ENCODE measurements around the gene SERPING1.

SERPING1 gene

GRCh38 chr11:57597916-57598830 is 688 bp downstream of the SERPING1 start:
- DNase-seq (ENCODE audit: low read depth in 3 of 3), result no peak

DNA sequence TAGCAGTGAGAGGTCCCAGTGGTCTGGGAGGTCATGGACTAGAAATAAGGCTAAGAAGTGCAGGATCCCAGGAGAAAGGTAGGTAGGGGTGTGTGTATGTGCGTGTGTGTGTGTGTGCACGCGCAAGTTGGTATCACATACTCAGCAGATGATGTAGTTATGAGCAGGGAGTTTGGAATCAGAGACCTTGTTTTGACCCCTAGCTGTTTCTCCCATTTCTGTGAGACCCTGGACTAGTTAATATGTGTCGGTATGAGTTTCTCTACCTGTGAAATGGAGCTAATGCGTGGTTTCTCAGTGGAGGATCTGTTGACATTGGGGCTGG is 1.3 kb downstream of the SERPING1 start:
- DNase-seq (ENCODE audit: low read depth in 3 of 3), result no peak

- DNase-seq (ENCODE audit: low read depth in 3 of 3), result no peak
Measured at GRCh38 chr11:57599381-57599780, 1.9 kb downstream of the SERPING1 start.

- no peak for DNase-seq (ENCODE audit: low read depth in 3 of 3)
Measured at GRCh38 chr11:57601297-57601696, 3.8 kb downstream of the SERPING1 start.

DNA sequence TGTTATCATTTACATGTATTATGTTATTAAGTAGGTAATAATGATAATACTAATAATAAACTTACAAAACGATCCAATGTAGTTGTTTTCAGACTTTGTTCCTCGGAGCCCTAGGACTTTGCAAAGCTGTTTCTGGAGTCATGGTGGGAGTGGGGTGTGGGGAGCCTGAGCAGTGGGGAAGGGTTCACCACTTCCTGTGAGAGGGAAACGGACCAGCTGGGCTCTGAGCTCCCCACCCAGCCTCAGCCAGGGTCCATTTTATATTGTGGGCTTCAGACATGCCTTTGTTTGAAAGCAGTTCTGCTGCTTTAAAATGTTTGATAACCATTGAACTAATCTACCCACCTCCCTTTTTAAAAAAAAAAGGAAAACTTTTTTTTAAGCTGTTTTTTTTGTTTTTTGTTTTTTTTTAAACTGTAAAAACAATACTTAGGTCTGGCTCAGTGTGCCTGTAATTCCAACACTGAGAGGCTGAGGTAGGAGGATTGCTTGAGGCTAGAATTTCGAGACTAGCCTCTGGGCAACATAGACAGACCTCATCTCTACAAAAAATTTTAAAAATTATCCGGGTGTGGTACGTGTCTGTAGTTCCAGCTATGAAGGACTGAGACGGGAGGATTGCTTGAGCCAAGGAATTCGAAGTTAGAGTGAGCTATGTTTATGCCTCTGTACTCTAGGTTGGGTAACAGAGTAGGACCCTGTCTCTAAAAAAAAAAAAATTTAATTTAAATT is 7.0 kb downstream of the SERPING1 start:
- no peak for DNase-seq (ENCODE audit: low read depth in 3 of 3)

DNA sequence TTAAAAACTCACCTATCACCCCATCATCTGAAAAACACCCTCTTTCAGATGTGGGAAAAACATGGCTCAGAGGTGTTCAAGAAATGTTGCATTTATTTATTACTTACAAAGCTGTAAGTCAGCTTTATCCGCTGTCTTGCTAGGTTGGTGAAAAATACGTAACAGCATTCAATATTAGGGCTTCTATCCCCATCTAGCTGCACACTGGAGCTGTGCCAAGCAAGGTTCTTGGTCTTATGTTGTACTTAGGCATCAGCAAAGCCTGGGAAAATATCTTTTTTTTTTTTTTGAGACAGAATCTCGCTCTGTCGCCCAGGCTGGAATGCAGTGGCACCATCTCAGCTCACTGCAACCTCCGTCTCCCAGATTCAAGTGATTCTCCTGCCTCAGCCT is 7.5 kb downstream of the SERPING1 start:
- no peak for DNase-seq (ENCODE audit: low read depth in 3 of 3)

DNA sequence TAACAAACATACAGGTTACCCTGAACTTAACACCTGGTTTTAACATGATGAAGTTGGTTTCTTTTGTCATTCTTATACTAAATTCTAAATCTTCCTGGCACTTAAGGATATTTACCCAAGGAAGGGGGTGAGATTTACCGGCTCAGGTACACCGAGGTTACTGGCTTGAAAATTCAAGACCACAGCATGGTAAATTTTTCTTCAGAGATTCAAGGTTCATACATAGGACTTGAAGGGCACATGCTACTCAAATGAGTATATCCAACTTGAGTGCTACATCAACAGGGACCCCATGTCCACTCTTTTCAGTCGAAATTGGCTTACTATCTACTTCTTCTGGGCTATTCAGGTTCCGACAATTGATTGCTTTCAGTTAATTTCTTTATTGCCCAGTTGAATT is 12.7 kb downstream of the SERPING1 start:
- no peak for DNase-seq (ENCODE audit: low read depth in 3 of 3)

DNA sequence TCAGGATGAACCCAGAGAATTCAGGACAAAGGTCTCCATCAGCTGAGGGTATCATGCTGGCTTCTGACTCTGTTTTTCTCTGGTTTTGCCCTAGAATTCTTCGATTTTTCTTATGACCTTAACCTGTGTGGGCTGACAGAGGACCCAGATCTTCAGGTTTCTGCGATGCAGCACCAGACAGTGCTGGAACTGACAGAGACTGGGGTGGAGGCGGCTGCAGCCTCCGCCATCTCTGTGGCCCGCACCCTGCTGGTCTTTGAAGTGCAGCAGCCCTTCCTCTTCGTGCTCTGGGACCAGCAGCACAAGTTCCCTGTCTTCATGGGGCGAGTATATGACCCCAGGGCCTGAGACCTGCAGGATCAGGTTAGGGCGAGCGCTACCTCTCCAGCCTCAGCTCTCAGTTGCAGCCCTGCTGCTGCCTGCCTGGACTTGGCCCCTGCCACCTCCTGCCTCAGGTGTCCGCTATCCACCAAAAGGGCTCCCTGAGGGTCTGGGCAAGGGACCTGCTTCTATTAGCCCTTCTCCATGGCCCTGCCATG is 16.8 kb downstream of the SERPING1 start:
- DNase-seq (ENCODE audit: low read depth in 3 of 3), result no peak

DNA sequence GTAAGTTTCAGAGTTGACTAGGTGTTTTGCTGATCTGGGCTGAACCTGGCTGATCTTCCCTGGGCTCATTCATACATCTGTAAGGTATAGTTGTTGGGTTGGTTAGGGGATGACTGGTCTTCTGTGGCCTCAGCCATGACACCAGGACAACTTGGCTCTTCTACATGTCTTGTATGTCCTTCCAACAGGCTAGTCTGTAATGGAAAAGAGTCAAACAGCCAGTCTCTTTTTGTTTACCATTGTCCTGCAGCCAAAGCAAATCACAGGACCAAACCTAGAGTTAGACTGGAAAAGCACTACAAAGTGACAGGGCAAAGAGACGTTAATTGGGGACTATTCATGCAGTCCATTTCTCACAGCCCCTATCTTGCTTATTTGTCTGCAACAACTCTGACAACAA is 17.8 kb downstream of the SERPING1 start:
- DNase-seq (ENCODE audit: low read depth in 3 of 3), result no peak

- no peak for DNase-seq (ENCODE audit: low read depth in 3 of 3)
Measured at GRCh38 chr11:57616595-57616994, 19.1 kb downstream of the SERPING1 start.

DNA sequence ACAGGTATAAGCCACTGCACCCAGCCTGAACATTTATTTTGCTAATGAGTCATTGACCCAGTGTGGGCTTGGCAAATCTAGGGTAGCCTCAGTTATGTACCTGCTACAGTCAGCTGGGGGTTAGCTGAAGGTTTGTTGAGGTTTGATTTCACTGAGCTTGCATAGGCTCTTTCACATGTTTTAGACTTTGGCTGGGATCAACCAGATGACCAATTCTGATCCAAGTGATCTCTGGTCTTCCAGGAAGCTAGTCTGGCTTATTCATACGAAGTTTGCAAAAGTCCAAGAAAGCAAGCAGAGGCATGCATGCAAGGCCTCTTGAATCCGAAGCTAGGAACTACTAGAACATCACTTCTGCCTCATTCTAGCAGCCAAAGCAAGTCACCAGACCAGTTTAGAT is 21.0 kb downstream of the SERPING1 start:
- no peak for DNase-seq (ENCODE audit: low read depth in 3 of 3)

- no peak for DNase-seq (ENCODE audit: low read depth in 3 of 3)
Measured at GRCh38 chr11:57619331-57619730, 21.8 kb downstream of the SERPING1 start.

DNA sequence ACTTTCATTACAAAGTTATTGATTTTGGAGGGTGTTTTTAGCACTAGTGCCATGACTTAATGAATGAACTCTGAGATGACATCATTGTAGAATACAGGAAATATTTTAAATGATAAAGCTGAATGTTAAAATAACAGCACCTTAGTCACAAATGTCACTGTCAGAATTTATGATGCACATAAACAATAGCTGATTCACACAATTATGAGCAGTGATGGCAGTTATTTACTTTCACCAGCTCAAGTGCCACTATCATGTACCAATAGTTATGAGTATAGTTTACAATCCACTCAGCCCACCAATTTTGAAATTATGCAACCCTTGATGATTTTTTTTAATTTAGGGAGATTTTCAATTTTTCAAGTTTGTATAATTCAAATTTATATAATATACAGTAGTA is 23.0 kb downstream of the SERPING1 start:
- no peak for DNase-seq (ENCODE audit: low read depth in 3 of 3)

DNA sequence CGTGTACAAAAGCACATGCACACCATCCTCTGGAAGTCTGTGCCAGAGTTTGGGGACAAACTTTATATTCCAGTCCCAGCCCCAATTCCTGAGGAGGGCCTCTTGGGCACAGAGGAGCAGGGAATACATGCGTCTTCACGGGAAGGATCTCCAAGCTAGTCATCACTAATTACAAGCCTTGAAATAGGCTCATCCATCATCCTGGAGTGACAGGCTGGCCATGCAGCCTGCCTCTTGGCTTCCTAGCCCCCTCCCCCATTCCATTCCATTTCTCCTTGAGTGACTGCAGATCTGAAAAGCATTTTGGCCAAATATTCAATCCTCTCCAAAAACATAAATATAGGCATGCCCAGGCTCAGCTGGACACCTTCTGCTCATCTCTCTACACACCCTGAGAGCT is 24.8 kb downstream of the SERPING1 start:
- DNase-seq (ENCODE audit: low read depth in 3 of 3), result no peak

- DNase-seq (ENCODE audit: low read depth in 3 of 3), result no peak
Measured at GRCh38 chr11:57624864-57625263, 27.4 kb downstream of the SERPING1 start.

GRCh38 chr11:57626895-57627294 is 29.4 kb downstream of the SERPING1 start:
- no peak for DNase-seq (ENCODE audit: low read depth in 3 of 3)

DNA sequence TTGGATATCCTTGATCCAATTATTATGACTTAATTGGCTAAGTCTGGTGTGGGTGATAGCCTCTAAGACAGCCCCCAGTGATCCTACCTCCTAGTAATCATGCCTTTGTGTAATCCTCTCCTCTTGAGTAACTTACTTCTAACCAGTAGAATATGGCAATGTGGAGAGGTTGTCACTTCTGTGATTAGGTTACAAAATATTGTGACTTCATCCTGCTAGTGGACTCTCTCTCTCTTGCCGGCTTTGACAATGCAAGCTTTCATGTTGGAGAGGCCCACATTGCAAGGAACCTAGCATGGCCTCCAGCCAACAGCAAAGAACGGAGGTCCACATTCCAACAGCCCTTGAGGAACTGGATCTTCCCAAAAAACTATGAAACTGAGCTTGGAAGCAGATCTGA is 32.7 kb downstream of the SERPING1 start:
- no peak for DNase-seq (ENCODE audit: low read depth in 3 of 3)

GRCh38 chr11:57632116-57632515 is 34.6 kb downstream of the SERPING1 start:
- no peak for DNase-seq (ENCODE audit: low read depth in 3 of 3)

DNA sequence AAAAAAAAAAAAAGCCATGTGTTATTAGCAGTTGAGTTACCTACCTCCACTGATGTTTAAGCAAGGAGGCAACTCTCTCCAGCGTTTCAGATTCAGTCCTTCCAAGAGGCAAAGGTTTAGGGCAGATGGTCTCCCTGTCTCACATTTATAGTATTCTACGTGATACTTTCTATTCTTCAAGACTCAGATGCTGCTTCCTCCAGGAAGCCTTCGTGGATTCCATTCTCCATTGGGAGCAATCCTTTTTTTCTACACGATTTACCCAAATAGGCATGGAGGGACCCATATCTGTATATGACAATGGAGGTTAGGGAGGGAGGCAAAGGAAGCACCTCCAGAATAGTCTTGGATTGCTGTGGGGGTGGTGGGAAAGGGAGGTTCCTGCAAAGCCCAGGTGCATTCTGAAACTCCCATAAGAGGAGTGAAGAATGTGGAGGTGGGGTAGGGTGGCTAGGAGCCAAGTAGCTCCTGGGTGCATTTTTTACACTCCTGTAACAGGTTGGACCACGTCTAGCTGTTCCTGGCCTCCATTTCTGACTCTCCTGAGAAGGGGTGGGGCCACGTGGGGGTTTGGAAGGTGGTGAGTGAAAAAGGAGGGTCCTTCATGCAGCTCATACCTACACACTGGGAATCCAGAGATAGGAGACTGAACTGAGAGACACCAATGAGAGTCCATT is 36.0 kb downstream of the SERPING1 start:
- DNase-seq (ENCODE audit: low read depth in 3 of 3), result no peak

DNA sequence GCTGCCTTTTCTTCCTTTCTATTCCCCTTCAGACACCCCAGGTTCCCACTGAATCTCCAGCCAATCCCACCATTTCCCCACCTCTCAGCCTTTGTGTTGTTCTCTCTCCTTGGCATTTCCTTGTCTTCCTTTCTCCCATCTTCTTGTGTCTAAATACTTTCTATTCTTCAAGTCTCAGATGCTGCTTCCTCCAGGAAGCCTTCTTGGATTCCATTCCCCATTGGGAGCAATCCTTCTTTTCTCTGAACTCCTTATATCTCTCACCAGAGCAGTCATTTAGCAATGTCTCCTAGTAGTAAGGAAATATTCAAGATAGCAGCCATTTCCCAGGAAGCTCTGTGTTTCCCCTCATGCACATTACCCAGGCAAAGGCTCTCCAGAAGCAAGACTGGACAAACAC is 36.8 kb downstream of the SERPING1 start:
- no peak for DNase-seq (ENCODE audit: low read depth in 3 of 3)

DNA sequence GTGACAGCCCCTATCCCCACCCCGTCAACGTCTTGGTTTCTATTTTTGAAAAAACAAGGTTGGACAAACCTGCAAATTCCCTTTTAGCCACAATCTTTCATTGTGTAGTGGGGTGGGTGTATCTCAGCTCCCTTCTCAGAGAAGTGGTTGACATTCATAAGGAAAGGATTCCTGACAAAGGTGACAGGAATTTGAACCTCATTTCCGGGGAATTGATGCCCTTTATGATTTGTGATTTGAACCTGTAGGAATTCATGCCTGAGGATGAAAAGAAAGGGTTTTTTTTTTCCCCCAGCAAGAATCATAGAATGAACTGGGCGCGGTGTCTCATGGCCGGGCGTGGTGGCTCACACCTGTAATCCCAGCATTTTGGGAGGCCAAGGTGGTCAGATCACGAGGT is 37.8 kb downstream of the SERPING1 start:
- no peak for DNase-seq (ENCODE audit: low read depth in 3 of 3)

DNA sequence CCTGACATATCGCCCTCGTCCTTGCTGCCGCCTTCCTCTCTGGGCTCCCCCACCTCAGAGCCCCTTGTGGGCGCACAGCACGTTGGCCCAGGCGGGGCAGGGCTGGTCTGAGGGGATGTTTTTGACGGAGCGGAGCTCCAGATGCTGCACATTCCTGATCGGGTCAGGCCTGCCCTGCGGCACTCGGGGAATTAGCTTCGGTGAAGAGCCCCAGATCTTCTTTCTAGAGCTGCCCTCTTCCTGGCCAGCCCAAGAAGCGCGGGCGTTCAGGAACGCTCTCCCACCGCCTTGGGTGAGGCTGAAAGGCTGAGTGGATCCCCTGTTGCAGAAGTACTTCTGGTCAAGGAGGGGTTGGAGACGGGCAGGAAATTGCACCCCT is 40.1 kb downstream of the SERPING1 start:
- DNase-seq (ENCODE audit: low read depth in 3 of 3), result no peak

Data from stimulated activated CD4-positive, alpha-beta T cell treated with anti-CD3 and anti-CD28 coated beads, TNF-alpha, amount 100 ng/mL, for 24 hours (primary cell).